GM23338 (cell line): ENCODE results near the gene CTU2. TPM values are rescaled to one million over a fixed set of nuclear protein-coding genes. Genes with fewer than 3 reads are reported as not detected.
A peak's percentile ranks its signal among the peaks of the same experiment; 100 is the strongest.

ENCODE experiments used
- ATAC-seq: fragments of 200-7000 bp; cut with Tn5 transposase; 3 replicates; pipeline ENCODE4 v1.9.1; 2020
- DNase-seq: peaks from one replicate; pipeline ENCODE4 v3.0.0-alpha.2; 2015; ENCODE audit warnings: low spot score
- H2AFZ ChIP-seq: fragments of 200-600 bp; sonication (generic); 2 replicates; pipeline ENCODE4 v1.8.0; 2016; ENCODE audit warnings: antibody characterized with exemption, mild to moderate bottlenecking, moderate library complexity
- H3F3A ChIP-seq: fragments of 200-600 bp; sonication (generic); replicated peaks from 2 replicates; pipeline ENCODE4 v1.8.0; 2017; ENCODE audit warnings: antibody characterized with exemption, mixed run types, low read depth
- H3K27ac ChIP-seq: fragments of 200-600 bp; sonication (generic); 2 replicates; pipeline ENCODE4 v1.6.1; 2016; ENCODE audit warnings: low read depth
- H3K27me3 ChIP-seq: fragments of 200-600 bp; sonication (generic); 2 replicates; pipeline ENCODE4 v1.8.0; 2016; ENCODE audit warnings: mild to moderate bottlenecking, mixed run types, moderate library complexity; ENCODE audit not compliant: insufficient read depth
- H3K36me3 ChIP-seq: fragments of 200-600 bp; sonication (generic); 2 replicates; pipeline ENCODE4 v1.8.0; 2016; ENCODE audit warnings: mild to moderate bottlenecking; ENCODE audit not compliant: insufficient read depth
- H3K4me1 ChIP-seq: fragments of 200-600 bp; sonication (generic); 2 replicates; pipeline ENCODE4 v1.8.0; 2016; ENCODE audit warnings: mild to moderate bottlenecking, moderate library complexity; ENCODE audit not compliant: insufficient read depth
- H3K4me2 ChIP-seq: fragments of 200-600 bp; sonication (generic); 2 replicates; pipeline ENCODE4 v1.7.1; 2017; ENCODE audit warnings: mixed run types
- H3K4me3 ChIP-seq: fragments of 200-600 bp; sonication (generic); 2 replicates; pipeline ENCODE4 v1.6.1; 2016; ENCODE audit warnings: mixed run types
- H3K79me2 ChIP-seq: fragments of 200-600 bp; sonication (generic); replicated peaks from 2 replicates; pipeline ENCODE4 v1.8.0; 2017; ENCODE audit warnings: mild to moderate bottlenecking; ENCODE audit not compliant: insufficient read depth
- H3K9me2 ChIP-seq: fragments of 200-600 bp; sonication (generic); 2 replicates; pipeline ENCODE4 v1.8.0; 2017; ENCODE audit not compliant: insufficient read depth
- H4K20me1 ChIP-seq: fragments of 200-600 bp; sonication (generic); replicated peaks from 2 replicates; pipeline ENCODE4 v1.8.0; 2017; ENCODE audit warnings: mild to moderate bottlenecking; ENCODE audit not compliant: insufficient read depth
- H3K27ac Mint-ChIP-seq: 2 replicates; pipeline ENCODE4 v1.8.0; 2020; ENCODE audit warnings: inconsistent platforms, mild to moderate bottlenecking, moderate library complexity, mixed read lengths
- H3K27me3 Mint-ChIP-seq: 3 replicates; pipeline ENCODE4 v1.8.0; 2022; ENCODE audit warnings: low read depth, mild to moderate bottlenecking, moderate library complexity, mixed read lengths, inconsistent platforms; ENCODE audit not compliant: insufficient read depth, poor library complexity
- H3K36me3 Mint-ChIP-seq: 3 replicates; pipeline ENCODE4 v1.8.0; 2021; ENCODE audit warnings: low read depth, mild to moderate bottlenecking, inconsistent platforms, moderate library complexity, mixed read lengths
- H3K4me1 Mint-ChIP-seq: 3 replicates; pipeline ENCODE4 v1.8.0; 2020; ENCODE audit warnings: mild to moderate bottlenecking, inconsistent platforms, mixed read lengths
- H3K4me3 Mint-ChIP-seq: 3 replicates; pipeline ENCODE4 v1.8.0; 2021; ENCODE audit warnings: moderate library complexity, mild to moderate bottlenecking, inconsistent platforms, mixed read lengths
- H3K9me3 Mint-ChIP-seq: 3 replicates; pipeline ENCODE4 v1.8.0; 2020; ENCODE audit warnings: moderate library complexity, mild to moderate bottlenecking, inconsistent platforms, mixed read lengths
- CREB1 ChIP-seq: fragments of 250-450 bp; sonication (Bioruptor Pico); IDR thresholded peaks from 2 replicates; pipeline ENCODE4 v1.5.0; 2020; ENCODE audit warnings: low read depth, mild to moderate bottlenecking, moderate library complexity
- CTCF ChIP-seq, 2 experiments: fragments of 200-600 bp in 1 of 2; sonication (generic) in 1 of 2; conservative IDR thresholded peaks; 2 replicates each; pipeline versions ENCODE4 v1.5.1 to v1.6.1; 2016 to 2017; ENCODE audit warnings: antibody characterized with exemption in 2 of 2, low read depth in 2 of 2, mild to moderate bottlenecking in 2 of 2, moderate library complexity in 1 of 2
- EZH2 ChIP-seq: fragments of 200-600 bp; sonication (generic); IDR thresholded peaks from one replicate; pipeline ENCODE4 v1.8.0; 2017; ENCODE audit warnings: antibody characterized with exemption, mild to moderate bottlenecking, low read depth; ENCODE audit not compliant: unreplicated experiment
- EZH2phosphoT487 ChIP-seq: fragments of 200-600 bp; sonication (generic); IDR thresholded peaks from one replicate; pipeline ENCODE4 v1.8.1; 2018; ENCODE audit warnings: antibody characterized with exemption; ENCODE audit not compliant: unreplicated experiment
- JUNB ChIP-seq: IDR thresholded peaks from one replicate; pipeline ENCODE4 v1.6.1; 2016; ENCODE audit warnings: antibody characterized with exemption; ENCODE audit not compliant: unreplicated experiment
- NANOG ChIP-seq: IDR thresholded peaks from 2 replicates; pipeline ENCODE4 v1.6.1; 2016; ENCODE audit warnings: antibody characterized with exemption, borderline replicate concordance
- POLR2AphosphoS5 ChIP-seq: IDR thresholded peaks from 2 replicates; pipeline ENCODE4 v1.6.1; 2016; ENCODE audit warnings: antibody characterized with exemption, low read depth
- ZNF114 ChIP-seq: fragments of 250-450 bp; sonication (Bioruptor Pico); IDR thresholded peaks from 2 replicates; pipeline ENCODE4 v1.5.0; 2020; ENCODE audit warnings: mild to moderate bottlenecking, moderate library complexity
- ZNF331 ChIP-seq: fragments of 250-450 bp; sonication (Bioruptor Pico); IDR thresholded peaks from 2 replicates; pipeline ENCODE4 v1.5.0; 2020; ENCODE audit warnings: low read depth, mild to moderate bottlenecking, moderate library complexity
- polyA plus RNA-seq: library from polyadenylated mRNA; unstranded; fragments of >200 nt; fragmentation: Nextera tagmentation; extraction: Ambion mirVana; gene quantifications from 2 replicates; pipeline ENCODE4 v1.2.1, GENCODE V29; 2016
- total RNA-seq: library from RNA; depleted of rRNA; stranded (reverse); fragments of >200 nt; shearing (Covaris generic); gene quantifications from 2 replicates; pipeline ENCODE4 v1.2.3, GENCODE V29; 2014
- TF ChIP-seq, protein P1 (sequence below): IDR thresholded peaks from 2 replicates; pipeline ENCODE4 v1.6.1; 2016; ENCODE audit warnings: antibody characterized with exemption
- TF ChIP-seq, protein P2 (sequence below): fragments of 250-450 bp; sonication (Bioruptor Pico); IDR thresholded peaks from 2 replicates; pipeline ENCODE4 v1.5.0; 2020; ENCODE audit warnings: mild to moderate bottlenecking, moderate library complexity

The CTU2 gene
- total and polyA plus RNA-seq, 2 experiments from 2014 or later: 22.3 to 25.7 TPM

DNA sequence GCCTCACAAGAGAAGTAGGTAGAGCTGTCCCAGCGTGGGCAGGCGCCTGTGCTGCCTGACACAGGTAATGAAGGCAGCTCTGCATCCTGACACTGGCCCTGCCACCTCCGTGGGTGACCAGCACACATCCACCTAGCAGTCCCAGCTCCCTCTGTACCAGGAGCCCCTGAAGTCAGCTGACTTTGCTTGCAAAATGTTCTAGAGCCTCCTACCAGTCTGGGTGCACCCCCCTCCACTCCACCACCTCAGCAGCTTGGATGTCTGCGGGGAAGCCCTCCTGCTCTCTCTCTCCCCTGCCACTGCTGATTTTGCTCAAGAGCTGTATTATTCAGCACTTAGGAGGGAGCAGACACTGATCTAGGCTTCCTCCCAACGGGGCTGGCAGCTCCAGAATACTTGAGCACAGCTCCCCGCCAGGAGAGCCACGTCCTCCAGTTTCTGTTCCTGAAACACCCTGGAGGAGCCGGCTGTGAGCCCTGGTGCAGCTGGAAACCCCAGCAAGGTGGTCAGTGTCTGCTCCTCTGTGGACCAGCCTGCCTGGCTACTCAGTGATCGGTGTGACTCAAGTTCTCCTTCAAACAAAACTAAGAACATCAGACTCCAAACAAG, 1.1 kb upstream of the CTU2 start:
- no peak for ATAC-seq
- H3K36me3 ChIP-seq: no peaks in the 10 kb centered on the region
- no peaks in the 10 kb centered on the region for H3K27me3 ChIP-seq
- peak overlapping the region; percentile 92 for H3K4me3 ChIP-seq
- H3K27me3 Mint-ChIP-seq: peaks cover 17% of the 10 kb centered on the region
- peak overlapping the region; percentile 99 for H3K4me2 ChIP-seq
- H3K27ac Mint-ChIP-seq: no peak overlapping the region; the same call in 1 of the 2 replicates
- H4K20me1 ChIP-seq: peaks cover 5% of the 10 kb centered on the region
- H3K4me1 Mint-ChIP-seq: peaks cover 20% of the 10 kb centered on the region
- H3K36me3 Mint-ChIP-seq: no peaks in the 10 kb centered on the region; the same call in 2 of the 3 replicates
- TF ChIP-seq ZNF114 (CRISPR knock-in tag) (no peak), CREB1 (CRISPR knock-in tag) (no peak), JUNB (no peak), EZH2phosphoT487 (no peak), ZNF331 (no peak), EZH2 (no peak), NANOG (no peak), CTCF (conservative IDR thresholded peaks at IDR 0.05; ENCODE audit: low read depth in 2 of 2) (no peak), POLR2AphosphoS5 (no peak)
- TF ChIP-seq, protein P1, sequence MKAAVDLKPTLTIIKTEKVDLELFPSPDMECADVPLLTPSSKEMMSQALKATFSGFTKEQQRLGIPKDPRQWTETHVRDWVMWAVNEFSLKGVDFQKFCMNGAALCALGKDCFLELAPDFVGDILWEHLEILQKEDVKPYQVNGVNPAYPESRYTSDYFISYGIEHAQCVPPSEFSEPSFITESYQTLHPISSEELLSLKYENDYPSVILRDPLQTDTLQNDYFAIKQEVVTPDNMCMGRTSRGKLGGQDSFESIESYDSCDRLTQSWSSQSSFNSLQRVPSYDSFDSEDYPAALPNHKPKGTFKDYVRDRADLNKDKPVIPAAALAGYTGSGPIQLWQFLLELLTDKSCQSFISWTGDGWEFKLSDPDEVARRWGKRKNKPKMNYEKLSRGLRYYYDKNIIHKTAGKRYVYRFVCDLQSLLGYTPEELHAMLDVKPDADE: no peak
- TF ChIP-seq, protein P2, sequence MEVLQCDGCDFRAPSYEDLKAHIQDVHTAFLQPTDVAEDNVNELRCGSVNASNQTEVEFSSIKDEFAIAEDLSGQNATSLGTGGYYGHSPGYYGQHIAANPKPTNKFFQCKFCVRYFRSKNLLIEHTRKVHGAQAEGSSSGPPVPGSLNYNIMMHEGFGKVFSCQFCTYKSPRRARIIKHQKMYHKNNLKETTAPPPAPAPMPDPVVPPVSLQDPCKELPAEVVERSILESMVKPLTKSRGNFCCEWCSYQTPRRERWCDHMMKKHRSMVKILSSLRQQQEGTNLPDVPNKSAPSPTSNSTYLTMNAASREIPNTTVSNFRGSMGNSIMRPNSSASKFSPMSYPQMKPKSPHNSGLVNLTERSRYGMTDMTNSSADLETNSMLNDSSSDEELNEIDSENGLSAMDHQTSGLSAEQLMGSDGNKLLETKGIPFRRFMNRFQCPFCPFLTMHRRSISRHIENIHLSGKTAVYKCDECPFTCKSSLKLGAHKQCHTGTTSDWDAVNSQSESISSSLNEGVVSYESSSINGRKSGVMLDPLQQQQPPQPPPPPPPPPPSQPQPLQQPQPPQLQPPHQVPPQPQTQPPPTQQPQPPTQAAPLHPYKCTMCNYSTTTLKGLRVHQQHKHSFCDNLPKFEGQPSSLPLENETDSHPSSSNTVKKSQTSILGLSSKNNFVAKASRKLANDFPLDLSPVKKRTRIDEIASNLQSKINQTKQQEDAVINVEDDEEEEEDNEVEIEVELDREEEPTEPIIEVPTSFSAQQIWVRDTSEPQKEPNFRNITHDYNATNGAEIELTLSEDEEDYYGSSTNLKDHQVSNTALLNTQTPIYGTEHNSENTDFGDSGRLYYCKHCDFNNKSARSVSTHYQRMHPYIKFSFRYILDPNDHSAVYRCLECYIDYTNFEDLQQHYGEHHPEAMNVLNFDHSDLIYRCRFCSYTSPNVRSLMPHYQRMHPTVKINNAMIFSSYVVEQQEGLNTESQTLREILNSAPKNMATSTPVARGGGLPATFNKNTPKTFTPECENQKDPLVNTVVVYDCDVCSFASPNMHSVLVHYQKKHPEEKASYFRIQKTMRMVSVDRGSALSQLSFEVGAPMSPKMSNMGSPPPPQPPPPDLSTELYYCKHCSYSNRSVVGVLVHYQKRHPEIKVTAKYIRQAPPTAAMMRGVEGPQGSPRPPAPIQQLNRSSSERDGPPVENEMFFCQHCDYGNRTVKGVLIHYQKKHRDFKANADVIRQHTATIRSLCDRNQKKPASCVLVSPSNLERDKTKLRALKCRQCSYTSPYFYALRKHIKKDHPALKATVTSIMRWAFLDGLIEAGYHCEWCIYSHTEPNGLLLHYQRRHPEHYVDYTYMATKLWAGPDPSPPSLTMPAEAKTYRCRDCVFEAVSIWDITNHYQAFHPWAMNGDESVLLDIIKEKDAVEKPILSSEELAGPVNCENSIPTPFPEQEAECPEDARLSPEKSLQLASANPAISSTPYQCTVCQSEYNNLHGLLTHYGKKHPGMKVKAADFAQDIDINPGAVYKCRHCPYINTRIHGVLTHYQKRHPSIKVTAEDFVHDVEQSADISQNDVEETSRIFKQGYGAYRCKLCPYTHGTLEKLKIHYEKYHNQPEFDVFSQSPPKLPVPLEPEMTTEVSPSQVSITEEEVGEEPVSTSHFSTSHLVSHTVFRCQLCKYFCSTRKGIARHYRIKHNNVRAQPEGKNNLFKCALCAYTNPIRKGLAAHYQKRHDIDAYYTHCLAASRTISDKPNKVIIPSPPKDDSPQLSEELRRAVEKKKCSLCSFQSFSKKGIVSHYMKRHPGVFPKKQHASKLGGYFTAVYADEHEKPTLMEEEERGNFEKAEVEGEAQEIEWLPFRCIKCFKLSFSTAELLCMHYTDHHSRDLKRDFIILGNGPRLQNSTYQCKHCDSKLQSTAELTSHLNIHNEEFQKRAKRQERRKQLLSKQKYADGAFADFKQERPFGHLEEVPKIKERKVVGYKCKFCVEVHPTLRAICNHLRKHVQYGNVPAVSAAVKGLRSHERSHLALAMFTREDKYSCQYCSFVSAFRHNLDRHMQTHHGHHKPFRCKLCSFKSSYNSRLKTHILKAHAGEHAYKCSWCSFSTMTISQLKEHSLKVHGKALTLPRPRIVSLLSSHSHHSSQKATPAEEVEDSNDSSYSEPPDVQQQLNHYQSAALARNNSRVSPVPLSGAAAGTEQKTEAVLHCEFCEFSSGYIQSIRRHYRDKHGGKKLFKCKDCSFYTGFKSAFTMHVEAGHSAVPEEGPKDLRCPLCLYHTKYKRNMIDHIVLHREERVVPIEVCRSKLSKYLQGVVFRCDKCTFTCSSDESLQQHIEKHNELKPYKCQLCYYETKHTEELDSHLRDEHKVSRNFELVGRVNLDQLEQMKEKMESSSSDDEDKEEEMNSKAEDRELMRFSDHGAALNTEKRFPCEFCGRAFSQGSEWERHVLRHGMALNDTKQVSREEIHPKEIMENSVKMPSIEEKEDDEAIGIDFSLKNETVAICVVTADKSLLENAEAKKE (CRISPR knock-in tag): no peak
- H3K79me2 ChIP-seq: peaks cover 44% of the 10 kb centered on the region
- no peak for DNase-seq
- no peak overlapping the region for H3K27ac ChIP-seq
- H3K4me3 Mint-ChIP-seq: peak overlapping the region; percentile 88
- 0 out of 2 replicates have a peak, but pooled peaks cover 2% of the 10 kb centered on the region for H3F3A ChIP-seq
- no peaks in the 10 kb centered on the region for H3K9me2 ChIP-seq
- no peaks in the 10 kb centered on the region for H3K9me3 Mint-ChIP-seq
- no peak overlapping the region for H2AFZ ChIP-seq
- H3K4me1 ChIP-seq: peaks cover 5% of the 10 kb centered on the region; the same call in 1 of the 2 replicates
